CD4-positive, alpha-beta T cell treated with Interleukin-4 for 1 hour (primary cell): ENCODE results near the gene IQSEC3.
A peak's percentile ranks its signal among the peaks of the same experiment; 100 is the strongest.
"Not testable (repeated sequence)": the region's sequence is repeated elsewhere in the genome, so short reads cannot be mapped to it uniquely, and the experiment has no call there.

ENCODE experiments used
- DNase-seq, 2 donors: peaks; one replicate each; pipeline ENCODE4 v3.0.0-alpha.2; 2020 to 2022

Gene IQSEC3

GRCh38 chr12:203462-204260 lies 137.1 kb downstream of the IQSEC3 start:
- no peak for DNase-seq

GRCh38 chr12:204261-204678 lies 137.7 kb downstream of the IQSEC3 start:
- no peak for DNase-seq

GRCh38 chr12:205026-205425 lies 138.5 kb downstream of the IQSEC3 start:
- DNase-seq = no peak

GRCh38 chr12:206746-207440 lies 140.3 kb downstream of the IQSEC3 start:
- DNase-seq = no peak

- no peak for DNase-seq
These were observed 141.2 kb downstream of the IQSEC3 start for GRCh38 chr12:207804-208203.

GRCh38 chr12:208813-209212 lies 142.2 kb downstream of the IQSEC3 start:
- DNase-seq = no peak

GRCh38 chr12:209246-209645 lies 142.7 kb downstream of the IQSEC3 start:
- no peak for DNase-seq

GRCh38 chr12:209851-210250 lies 143.3 kb downstream of the IQSEC3 start:
- no peak for DNase-seq

- no peak for DNase-seq
These were observed 143.9 kb downstream of the IQSEC3 start for GRCh38 chr12:210277-211141.

- DNase-seq = no peak
These were observed 144.5 kb downstream of the IQSEC3 start for GRCh38 chr12:211142-211465.

GRCh38 chr12:211639-212414 lies 145.3 kb downstream of the IQSEC3 start:
- no peak for DNase-seq

- DNase-seq = no peak
These were observed 145.8 kb downstream of the IQSEC3 start for GRCh38 chr12:212415-212714.

GRCh38 chr12:212715-213526 lies 146.4 kb downstream of the IQSEC3 start:
- no peak for DNase-seq

GRCh38 chr12:213527-213932 lies 147.0 kb downstream of the IQSEC3 start:
- DNase-seq = no peak

GRCh38 chr12:214003-214741 lies 147.6 kb downstream of the IQSEC3 start, which contains the start of gene SLC6A12:
Gene SLC6A12 (minus strand): TSS chr12:214157. CDS start chr12:209986, 4,171 bp downstream.
- DNase-seq = no peak

GRCh38 chr12:215116-215515 lies 148.5 kb downstream of the IQSEC3 start:
- DNase-seq = no peak

GRCh38 chr12:217029-217428 lies 150.5 kb downstream of the IQSEC3 start:
- not testable (repeated sequence) for DNase-seq

GRCh38 chr12:218221-218620 lies 151.7 kb downstream of the IQSEC3 start:
- no peak for DNase-seq

GRCh38 chr12:218728-219590 lies 152.4 kb downstream of the IQSEC3 start:
- DNase-seq = no peak

- peak; percentile 32 to 68 for DNase-seq
These were observed 153.4 kb downstream of the IQSEC3 start for GRCh38 chr12:219891-220352.
